Right cardiac atrium (tissue), 5 donors: Measurements from ENCODE around the gene AMBRA1. TPM values are rescaled to one million over a fixed set of nuclear protein-coding genes. Genes with fewer than 3 reads are reported as not detected.
A peak's percentile ranks its signal among the peaks of the same experiment; 100 is the strongest.

ENCODE experiments used
- ATAC-seq, 2 donors: fragments of 200-7000 bp; cut with Tn5 transposase; one replicate each; pipeline versions ENCODE4 v1.8.0 to v1.9.1; 2020; ENCODE audit warnings: moderate library complexity in 2 of 2, mild to moderate bottlenecking in 1 of 2
- DNase-seq, 3 donors: peaks; one replicate each; pipeline ENCODE4 v3.0.0-alpha.2; 2020
- H3K27ac ChIP-seq: one replicate; pipeline ENCODE4 v1.5.1; 2013; ENCODE audit warnings: mild to moderate bottlenecking, low read length, control low read depth, moderate library complexity
- H3K27me3 ChIP-seq: one replicate; pipeline ENCODE4 v1.6.1; 2013; ENCODE audit not compliant: control insufficient read depth, insufficient read depth
- H3K4me1 ChIP-seq: one replicate; pipeline ENCODE4 v1.6.1; 2013; ENCODE audit warnings: low read length; ENCODE audit not compliant: control insufficient read depth, insufficient read depth
- H3K4me3 ChIP-seq: one replicate; pipeline ENCODE4 v1.5.1; 2013; ENCODE audit warnings: low read length, control low read depth
- H3K9me3 ChIP-seq: one replicate; pipeline ENCODE4 v1.6.1; 2013; ENCODE audit warnings: low read length; ENCODE audit not compliant: control insufficient read depth
- WGBS: extraction: QIAGEN DNeasy Blood & Tissue Kit; methylation state at CpG from one replicate; pipeline ENCODE4 v1.1.7; 2013; 5-methylcytosine and 5-hydroxymethylcytosine counted together
- intact Hi-C, 4 donors: fragments of 100-400 bp; cut with DNase I; formaldehyde crosslinking; loops; one replicate each; pipeline versions ENCODE4 v1.11.0 to v1.14.0; 2022 to 2023
- polyA plus RNA-seq: library from polyadenylated mRNA; stranded (reverse); fragments of 200-250 nt; gene quantifications from one replicate; pipeline ENCODE4 v1.2.3, GENCODE V29; 2013
- total RNA-seq, 4 donors: library from RNA; stranded (reverse); fragmentation: NEBNext Ultra II Directional; extraction: Animal tissue kit (Norgen Biotek cat#: 25700); gene quantifications; one replicate each; pipeline ENCODE4 v1.2.1, GENCODE V29; 2021
- donor health status: healthy with polysubstance abuse.
- donor health status: DM: no; HTN: yes; CAD: no.
- donor health status: DM: no; HTN: no; CAD: no.
- donor health status: DM: no; HTN: yes; CAD: no; lungs with severe emphysema.
- donor health status: DM: yes; HTN: yes; CAD: no.

AMBRA1 gene
- total and polyA plus RNA-seq, 5 donors: 8.1 to 23.6 (median 19.5) TPM

DNA sequence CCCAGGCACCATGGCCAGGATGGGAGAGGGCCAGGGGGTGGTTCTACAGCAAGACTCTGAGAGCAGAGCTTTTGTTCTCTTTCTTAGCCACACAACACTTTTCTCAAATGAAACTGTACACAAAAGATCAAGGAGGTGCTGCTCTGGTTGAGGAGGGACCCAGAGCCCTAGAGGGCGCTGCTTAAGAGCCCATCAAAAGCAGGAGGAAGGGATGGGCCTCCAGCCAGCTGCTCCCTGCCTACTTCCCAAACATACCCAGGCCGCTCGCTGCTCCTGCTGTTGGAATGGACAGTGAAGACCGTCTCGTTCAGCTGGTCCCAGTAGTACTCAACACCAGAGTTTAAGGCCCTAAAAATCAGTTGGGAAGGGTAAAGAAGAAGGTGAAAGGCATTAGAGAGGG is 183.8 kb downstream of the AMBRA1 start:
- 72% methylated on average over 5 of the region's 5 CpGs for WGBS
- ATAC-seq: no peak
- Histone ChIP-seq H3K4me3 (no peak overlapping the region), H3K27ac (no peak overlapping the region), H3K4me1 (peaks cover 2% of the 10 kb centered on the region), H3K27me3 (no peaks in the 10 kb centered on the region), H3K9me3 (no peaks in the 10 kb centered on the region)
- intact Hi-C loops: no loop called here
- DNase-seq: peak in 2 of 3 donors; percentile 25 to 50

DNA sequence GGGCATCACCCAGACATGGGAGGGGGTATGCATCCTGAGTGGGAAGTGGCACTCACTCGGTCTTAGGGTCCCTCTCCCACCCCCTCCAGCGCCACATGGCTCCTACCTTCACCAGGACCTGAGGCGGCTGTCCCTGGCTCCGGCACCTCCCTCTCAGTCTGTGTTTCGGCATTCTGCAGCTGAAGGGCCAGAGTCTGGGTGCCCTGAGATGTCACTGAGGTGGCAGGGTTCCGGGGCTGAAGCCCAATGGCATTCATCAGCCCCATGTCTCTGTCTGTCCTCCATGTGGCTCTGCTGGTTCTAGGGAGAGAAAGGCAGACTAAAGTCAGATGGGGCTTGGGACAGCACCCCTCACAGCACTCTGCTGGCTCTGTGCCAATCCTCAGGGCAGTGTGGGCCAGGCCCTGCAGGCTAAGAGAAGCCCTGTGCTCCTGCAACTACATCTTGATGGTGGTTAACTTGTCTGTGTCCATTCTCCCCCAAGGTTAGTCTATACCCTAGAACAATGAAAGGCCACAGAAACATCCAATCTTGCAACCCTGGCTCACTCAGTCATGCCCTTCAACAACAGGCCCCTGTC is 185.3 kb downstream of the AMBRA1 start:
- intact Hi-C loops: no loop called here
- no peaks in the 10 kb centered on the region for H3K4me1 ChIP-seq
- no peak overlapping the region for H3K27ac ChIP-seq
- WGBS: 92% methylated on average over 6 of the region's 6 CpGs
- no peaks in the 10 kb centered on the region for H3K9me3 ChIP-seq
- H3K27me3 ChIP-seq: no peaks in the 10 kb centered on the region
- DNase-seq (peak in 1 of 3 donors; percentile 41), ATAC-seq (no peak)
- no peak overlapping the region for H3K4me3 ChIP-seq

DNA sequence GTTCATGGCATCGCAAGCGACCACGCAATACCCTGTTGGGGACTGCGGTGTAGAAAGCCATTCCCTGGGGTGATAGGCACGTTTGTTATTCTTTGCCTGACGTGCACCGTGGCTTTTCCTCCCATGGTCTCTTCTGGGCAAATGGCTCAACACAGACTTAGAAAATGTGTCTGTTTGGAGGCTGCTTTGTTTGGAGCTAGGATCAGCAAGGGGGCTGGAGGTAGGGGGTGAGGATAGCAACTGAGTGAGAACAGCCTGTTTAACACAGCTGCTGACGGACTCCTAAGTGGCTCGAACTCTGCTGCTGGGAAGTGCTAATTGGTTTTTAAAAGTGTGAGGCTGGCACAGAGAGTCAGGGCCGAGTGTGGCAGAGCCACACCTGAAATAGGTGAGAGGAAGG is 186.2 kb downstream of the AMBRA1 start:
- Histone ChIP-seq H3K4me3 (no peak overlapping the region), H3K4me1 (peaks cover 4% of the 10 kb centered on the region), H3K9me3 (no peaks in the 10 kb centered on the region), H3K27me3 (no peaks in the 10 kb centered on the region), H3K27ac (no peak overlapping the region)
- 74% methylated on average over 10 of the region's 10 CpGs for WGBS
- DNase-seq: no peak
- intact Hi-C loops: no loop called here
- no peak for ATAC-seq

DNA sequence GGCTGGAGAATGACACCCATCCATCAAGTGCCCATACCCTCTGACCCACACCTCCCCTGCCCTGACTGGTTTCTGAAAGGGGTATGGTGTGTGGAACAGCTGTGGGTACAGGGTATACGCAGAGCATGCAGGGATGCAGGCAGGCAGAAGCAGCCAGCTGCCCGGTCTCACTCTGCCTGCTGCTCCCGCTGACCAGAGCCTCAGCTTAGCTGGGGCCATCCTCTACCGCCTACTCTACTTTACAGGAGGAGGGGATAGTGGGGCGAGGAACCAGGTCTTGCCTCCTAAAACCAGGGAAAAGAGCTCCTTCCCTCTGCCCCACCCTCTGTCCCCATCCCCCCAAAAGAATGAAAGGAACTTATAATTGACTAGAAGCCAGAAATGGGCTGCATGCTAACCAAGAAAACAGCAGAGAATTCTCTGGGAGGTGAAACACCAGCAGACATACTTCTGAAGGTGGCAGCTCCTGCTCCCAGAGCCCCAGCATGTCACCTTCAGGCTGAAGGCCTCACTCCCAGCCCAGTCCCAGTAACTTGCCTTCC is 189.3 kb downstream of the AMBRA1 start:
- no peak overlapping the region for H3K4me3 ChIP-seq
- no peaks in the 10 kb centered on the region for H3K27me3 ChIP-seq
- WGBS: 83% methylated on average over 5 of the region's 5 CpGs
- H3K27ac ChIP-seq: no peak overlapping the region
- ATAC-seq: no peak
- peak in 1 of 3 donors; percentile 16 for DNase-seq
- peaks cover 4% of the 10 kb centered on the region for H3K4me1 ChIP-seq
- H3K9me3 ChIP-seq: no peaks in the 10 kb centered on the region
- intact Hi-C loops: no loop called here

DNA sequence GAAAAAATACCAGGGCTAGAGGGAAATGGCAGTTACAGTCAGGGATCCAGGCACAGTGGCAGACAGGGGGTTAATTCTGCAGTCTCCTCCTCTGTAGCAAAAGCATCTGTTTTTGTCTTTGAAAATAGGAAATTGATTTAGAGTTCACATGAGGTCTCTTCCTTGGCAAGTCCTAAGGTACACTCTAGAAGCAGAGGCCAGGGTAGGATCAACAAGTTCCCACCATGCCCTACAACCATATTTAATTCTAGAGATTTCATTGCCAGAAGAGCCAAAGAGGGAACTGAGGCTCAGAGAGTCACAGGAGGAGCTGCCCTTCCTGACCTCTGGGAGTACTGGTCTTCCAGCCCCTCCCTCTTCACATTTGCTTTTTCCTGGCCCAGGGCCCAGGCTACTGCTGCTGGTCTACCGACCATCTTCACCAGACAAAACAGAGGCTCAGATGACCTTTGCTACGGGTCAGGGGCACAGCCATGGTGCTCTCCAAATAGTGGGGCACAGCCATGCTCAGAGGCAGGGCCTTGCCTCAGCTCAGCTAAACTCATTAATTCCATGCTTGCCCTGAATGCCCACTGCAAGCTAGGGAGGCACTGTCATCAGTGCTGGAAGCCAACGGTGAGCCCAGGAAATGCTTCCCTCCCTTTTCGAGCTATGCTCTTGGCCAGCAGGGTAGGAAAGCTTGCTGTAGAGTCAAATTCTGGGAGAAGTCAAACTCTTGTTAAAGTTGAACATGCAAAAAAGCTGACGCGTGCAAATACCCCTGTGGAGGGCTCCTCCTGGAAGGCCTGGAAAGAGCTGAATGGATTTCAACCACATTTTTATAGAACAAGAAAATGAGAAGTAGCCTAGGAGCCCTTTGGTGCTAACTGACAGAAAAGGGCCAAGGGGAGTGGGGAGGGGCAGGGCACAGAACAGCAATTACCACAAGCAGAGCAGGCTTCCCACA is 190.6 kb downstream of the AMBRA1 start:
- ATAC-seq (no peak), DNase-seq (peak in 2 of 3 donors; percentile 26 to 39)

DNA sequence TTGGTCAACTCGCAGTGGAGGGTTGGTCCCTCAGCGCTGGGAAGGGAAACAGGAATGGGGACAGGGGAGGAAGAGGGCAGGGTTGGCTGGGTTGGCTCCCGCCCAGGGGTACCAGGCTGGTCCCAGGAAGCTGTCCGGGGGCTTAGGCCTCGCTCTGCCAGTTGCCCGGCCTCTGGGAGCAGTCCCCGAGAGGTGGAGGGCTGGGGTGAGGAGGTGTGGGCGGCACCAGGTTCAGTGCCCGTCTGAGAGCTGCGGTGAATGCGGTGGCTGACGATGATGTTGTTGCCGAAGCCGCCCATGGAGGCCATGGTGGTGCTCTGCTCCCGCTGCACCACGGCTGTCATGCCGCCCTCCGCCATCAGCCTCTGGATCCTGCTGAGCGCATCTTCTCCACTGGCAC is 196.3 kb downstream of the AMBRA1 start:
- DNase-seq (peak in 2 of 3 donors; percentile 33 to 53), ATAC-seq (no peak)
- Histone ChIP-seq H3K4me3 (no peak overlapping the region), H3K4me1 (no peaks in the 10 kb centered on the region), H3K27me3 (no peaks in the 10 kb centered on the region), H3K27ac (no peak overlapping the region), H3K9me3 (no peaks in the 10 kb centered on the region)
- intact Hi-C loops: no loop called here
- 94% methylated on average over 19 of the region's 19 CpGs for WGBS

More for the DNA sequence above, 190.6 kb downstream of the AMBRA1 start:
- H3K9me3 ChIP-seq: no peaks in the 10 kb centered on the region
- intact Hi-C loops: no loop called here
- WGBS: 51% methylated on average over 6 of the region's 6 CpGs
- no peak overlapping the region for H3K27ac ChIP-seq
- no peaks in the 10 kb centered on the region for H3K27me3 ChIP-seq
- peaks cover 4% of the 10 kb centered on the region for H3K4me1 ChIP-seq
- H3K4me3 ChIP-seq: no peak overlapping the region

DNA sequence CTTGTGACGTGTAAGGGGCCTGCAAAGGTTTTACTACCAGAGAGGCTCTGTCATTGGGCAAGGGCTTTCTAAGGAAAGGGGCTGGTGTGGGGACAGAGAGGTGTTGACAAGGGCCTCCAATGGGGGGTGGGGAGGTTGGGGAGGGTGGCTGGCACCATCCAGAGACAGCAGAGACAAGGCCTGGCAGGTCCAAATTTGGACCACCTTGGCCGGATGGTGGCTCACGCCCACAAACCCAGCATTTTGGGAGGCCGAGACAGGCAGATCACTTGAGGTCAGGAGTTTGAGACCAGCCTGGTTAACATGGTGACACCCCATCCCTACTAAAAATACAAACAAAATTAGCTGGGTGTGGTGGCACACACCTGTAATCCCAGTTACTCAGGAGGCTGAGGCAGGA is 200.1 kb downstream of the AMBRA1 start:
- no peak overlapping the region for H3K4me3 ChIP-seq
- H3K27me3 ChIP-seq: no peaks in the 10 kb centered on the region
- no peak overlapping the region for H3K27ac ChIP-seq
- intact Hi-C loops: loop anchor here in 3 of 4 donors (5.0 kb wide), 2 partner anchors 139 to 144 kb away; no protein-coding TSS in a partner anchor
- H3K9me3 ChIP-seq: no peaks in the 10 kb centered on the region
- WGBS: 81% methylated on average over 4 of the region's 4 CpGs
- DNase-seq (peak in 2 of 3 donors; percentile 7 to 48), ATAC-seq (no peak)
- H3K4me1 ChIP-seq: no peaks in the 10 kb centered on the region

DNA sequence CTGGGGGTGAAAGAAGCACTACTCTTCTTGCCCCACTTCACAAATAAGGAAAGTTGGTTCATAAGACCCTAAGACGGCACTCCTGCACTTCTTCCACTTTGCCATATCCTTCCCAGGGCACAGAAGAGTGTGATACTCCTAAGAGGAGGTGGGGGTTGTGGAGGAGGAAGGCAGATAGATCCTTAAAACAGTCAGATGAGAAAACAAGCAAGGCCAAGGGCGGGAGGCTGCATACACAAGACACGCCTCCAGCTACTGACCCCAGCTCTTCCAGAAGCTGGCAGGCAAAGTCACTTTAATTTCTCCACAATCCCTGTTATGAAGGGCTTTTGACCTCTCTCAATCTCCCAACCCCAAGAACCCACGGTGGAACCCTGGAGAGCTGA is 200.6 kb downstream of the AMBRA1 start:
- Histone ChIP-seq H3K4me1 (no peaks in the 10 kb centered on the region), H3K27ac (no peak overlapping the region), H3K9me3 (no peaks in the 10 kb centered on the region), H3K4me3 (no peak overlapping the region), H3K27me3 (no peaks in the 10 kb centered on the region)
- no peak for ATAC-seq
- intact Hi-C loops: loop anchor here in 3 of 4 donors (5.0 kb wide), 2 partner anchors 139 to 144 kb away; no protein-coding TSS in a partner anchor
- WGBS: 68% methylated on average over 4 of the region's 4 CpGs
- DNase-seq: no peak

DNA sequence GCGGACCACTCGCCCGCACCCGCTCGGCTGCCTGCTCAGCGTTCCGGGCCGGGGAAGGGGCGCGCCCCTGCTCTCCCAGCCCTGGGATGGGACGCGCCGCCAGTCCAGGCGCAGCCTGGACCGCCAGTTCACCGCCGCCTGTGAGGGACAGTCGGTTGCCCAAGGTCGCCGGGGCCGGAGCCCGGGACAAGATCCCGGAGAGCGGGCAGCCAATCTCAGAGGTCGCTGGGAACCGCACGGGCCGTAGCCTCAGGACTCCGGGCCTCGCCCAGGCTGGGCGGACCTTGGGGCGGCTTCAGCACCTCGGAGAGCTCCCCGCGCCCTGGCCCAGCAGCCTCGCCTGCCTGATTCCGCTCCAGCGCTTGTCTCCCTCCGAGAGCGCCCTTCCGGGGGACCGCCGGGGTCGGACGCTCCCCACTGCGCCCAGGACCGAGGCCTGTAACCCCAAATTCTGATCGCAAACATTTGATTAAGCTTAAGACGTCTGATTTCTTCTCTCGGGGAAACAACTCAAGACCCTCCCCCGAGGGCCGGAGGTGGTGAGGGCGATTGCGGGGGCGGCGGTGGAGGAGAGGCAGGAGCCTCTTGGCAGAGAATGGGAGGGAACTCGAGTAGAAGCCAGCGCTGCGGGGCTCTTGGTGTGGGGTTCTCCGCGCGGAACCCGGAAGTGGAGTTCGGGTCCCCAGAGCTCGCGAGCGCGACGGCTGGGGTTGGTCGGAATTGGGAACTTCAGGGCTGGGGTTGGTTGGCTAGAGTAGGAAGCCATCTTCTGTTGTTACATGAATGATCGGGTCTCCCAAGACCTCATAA is 201.2 kb downstream of the AMBRA1 start:
- DNase-seq (peak; percentile 88 to 95 (median 95)), ATAC-seq (peak; percentile 86 to 90)
- Histone ChIP-seq H3K4me1 (no peaks in the 10 kb centered on the region), H3K27ac (no peak overlapping the region), H3K4me3 (peak overlapping the region; percentile 53), H3K9me3 (no peaks in the 10 kb centered on the region), H3K27me3 (no peaks in the 10 kb centered on the region)
- WGBS: 2% methylated on average over 71 of the region's 71 CpGs
- intact Hi-C loops: loop anchor here in 3 of 4 donors (5.0 kb wide), 2 partner anchors 140 to 145 kb away; no protein-coding TSS in a partner anchor

DNA sequence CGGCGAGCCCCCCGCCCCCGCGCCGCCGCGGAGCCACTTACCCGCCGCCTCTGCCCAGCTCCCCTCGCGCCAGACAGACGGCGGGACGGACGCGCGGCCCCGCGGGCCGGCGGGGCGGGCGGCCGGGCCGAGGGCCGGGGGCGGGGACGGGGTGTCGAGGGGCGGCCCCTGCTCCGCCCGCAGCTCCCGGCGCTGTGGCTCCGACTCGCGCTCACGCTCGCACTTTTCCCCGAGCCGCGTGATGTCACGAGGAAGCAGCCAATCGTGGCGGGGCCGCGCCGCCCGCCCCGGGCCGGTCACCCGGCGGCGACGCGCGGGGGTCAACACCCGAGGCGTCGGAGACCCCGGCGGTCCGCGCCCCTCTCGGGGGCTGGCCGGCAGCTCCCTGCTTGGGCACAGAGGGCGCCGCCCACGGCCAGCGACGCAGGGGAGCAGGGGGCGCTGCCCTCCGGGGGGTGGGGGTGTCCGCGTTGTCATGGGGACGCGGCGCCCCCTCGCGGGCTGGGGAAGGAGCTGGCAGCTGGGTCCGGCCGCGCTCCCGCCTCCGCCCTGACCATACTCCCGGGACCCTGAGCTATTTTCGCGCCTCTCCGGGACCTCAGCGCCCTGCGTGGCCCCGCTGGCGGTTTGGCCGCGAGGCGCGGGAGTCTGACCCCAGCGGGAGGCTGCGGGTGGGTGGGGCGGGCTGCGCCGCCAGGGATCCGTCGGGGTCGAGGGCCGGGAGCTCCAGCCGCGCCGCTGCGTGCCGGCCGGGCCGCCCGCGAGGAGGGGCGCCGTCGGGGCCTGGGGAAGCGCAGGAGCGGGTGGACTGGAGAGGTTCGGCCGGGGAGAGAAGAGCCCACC is 202.0 kb downstream of the AMBRA1 start, which contains the start of gene CHRM4:
CHRM4 (minus strand) TSS at position 199 of the 843 bp plus-strand sequence. CDS start 5,219 bp downstream, outside the sequence.
- DNase-seq: peak in 2 of 3 donors; percentile 72 to 79
- no peaks in the 10 kb centered on the region for H3K4me1 ChIP-seq
- H3K4me3 ChIP-seq: peak within 1 kb of the TSS; percentile 53
- intact Hi-C loops: loop anchor here in 3 of 4 donors (5.0 kb wide), 2 partner anchors 141 to 146 kb away; no protein-coding TSS in a partner anchor
- no peaks in the 10 kb centered on the region for H3K9me3 ChIP-seq
- no peak for ATAC-seq
- 1% methylated on average over 117 of the region's 123 CpGs for WGBS
- H3K27ac ChIP-seq: no peak within 1 kb of the TSS
- H3K27me3 ChIP-seq: no peaks in the 10 kb centered on the region
